Measurements from ENCODE around the gene DHRSX. TPM values are rescaled to one million over a fixed set of nuclear protein-coding genes. Genes with fewer than 3 reads are reported as not detected.
"Not testable (repeated sequence)": the region's sequence is repeated elsewhere in the genome, so short reads cannot be mapped to it uniquely, and the experiment has no call there.

DHRSX gene
- total and polyA plus RNA-seq, 3 donors from 2014 or later, result 15.3 to 31.3 (median 29.2) TPM

DNA sequence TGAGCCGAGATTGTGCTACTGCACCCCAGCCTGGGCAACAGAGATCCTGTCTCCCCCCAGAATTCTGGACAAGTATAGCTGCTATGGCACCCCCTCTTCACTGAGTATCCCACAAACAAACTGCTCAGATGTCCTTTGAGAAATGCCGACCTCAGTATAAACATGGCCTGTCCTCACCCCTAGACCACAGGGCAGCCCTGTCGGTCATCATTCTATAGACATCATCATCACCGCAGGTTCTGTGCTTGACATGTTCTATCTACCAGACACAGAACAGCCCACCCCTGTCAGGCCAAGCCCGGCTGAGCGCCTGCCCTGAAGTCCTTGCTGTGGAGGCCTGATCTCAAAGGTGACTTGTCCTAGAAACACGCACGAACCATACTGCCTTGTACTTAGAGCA is 232.9 kb downstream of the DHRSX start:
- DNase-seq, result no peak
- Histone ChIP-seq H3K27ac (no peak overlapping the region), H3K9me3 (no peaks in the 10 kb centered on the region), H3K36me3 (ENCODE audit: low read depth, missing control alignments) (no peaks in the 10 kb centered on the region), H3K4me1 (no peaks in the 10 kb centered on the region), H3K4me3 (no peak overlapping the region), H3K27me3 (no peaks in the 10 kb centered on the region)
- intact Hi-C loops (cut with DNase I; ENCODE audit: low total_unique reads), result no loop called here
- 88% methylated on average over 8 of the region's 8 CpGs for WGBS, 2 donors
- TF ChIP-seq, protein P1, sequence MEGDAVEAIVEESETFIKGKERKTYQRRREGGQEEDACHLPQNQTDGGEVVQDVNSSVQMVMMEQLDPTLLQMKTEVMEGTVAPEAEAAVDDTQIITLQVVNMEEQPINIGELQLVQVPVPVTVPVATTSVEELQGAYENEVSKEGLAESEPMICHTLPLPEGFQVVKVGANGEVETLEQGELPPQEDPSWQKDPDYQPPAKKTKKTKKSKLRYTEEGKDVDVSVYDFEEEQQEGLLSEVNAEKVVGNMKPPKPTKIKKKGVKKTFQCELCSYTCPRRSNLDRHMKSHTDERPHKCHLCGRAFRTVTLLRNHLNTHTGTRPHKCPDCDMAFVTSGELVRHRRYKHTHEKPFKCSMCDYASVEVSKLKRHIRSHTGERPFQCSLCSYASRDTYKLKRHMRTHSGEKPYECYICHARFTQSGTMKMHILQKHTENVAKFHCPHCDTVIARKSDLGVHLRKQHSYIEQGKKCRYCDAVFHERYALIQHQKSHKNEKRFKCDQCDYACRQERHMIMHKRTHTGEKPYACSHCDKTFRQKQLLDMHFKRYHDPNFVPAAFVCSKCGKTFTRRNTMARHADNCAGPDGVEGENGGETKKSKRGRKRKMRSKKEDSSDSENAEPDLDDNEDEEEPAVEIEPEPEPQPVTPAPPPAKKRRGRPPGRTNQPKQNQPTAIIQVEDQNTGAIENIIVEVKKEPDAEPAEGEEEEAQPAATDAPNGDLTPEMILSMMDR (IDR thresholded peaks at IDR 0.05), result no peak
- no peak for TF ChIP-seq POLR2A (IDR thresholded peaks at IDR 0.05)

DNA sequence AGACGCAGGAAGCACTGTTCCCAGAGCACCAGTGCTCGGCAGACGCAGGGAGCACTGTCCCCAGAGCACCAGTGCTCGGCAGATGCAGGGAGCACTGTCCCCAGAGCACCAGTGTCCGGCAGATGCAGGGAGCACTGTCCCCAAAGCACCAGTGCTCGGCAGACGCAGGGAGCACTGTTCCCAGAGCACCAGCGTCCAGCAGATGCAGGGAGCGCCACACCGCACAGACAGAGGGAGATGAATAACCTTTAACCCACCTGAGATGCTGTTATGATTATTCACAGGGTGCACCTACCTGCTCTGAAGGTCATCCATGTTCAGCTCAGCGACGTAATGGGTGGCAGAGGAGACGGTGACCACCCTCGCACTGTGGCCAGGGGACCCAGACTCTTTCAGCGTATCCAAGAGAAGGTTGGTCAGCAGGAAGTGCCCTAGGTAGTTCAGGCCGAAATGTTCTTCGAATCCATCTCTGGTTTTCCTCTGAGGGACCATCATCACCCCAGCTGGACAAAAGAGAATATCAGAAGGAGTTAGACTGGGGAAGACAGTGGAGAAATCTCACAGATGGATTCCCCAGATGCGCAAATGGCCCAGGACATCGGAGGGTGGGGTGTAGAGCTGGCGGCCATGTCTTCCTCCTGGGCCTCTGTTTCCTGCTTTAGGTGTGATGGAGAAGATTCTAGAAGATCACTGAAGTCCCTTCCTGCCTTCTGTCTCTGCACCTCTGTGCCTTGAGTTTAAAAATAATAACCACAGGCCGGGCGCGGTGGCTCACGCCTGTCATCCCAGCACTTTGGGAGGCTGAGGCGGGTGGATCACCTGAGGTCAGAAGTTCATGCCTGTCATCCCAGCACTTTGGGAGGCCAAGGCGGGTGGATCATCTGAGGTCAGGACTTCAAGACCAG is 234.1 kb downstream of the DHRSX start:
- intact Hi-C loops (cut with DNase I; ENCODE audit: low total_unique reads), result no loop called here
- Histone ChIP-seq H3K36me3 (ENCODE audit: low read depth, missing control alignments) (no peaks in the 10 kb centered on the region), H3K27ac (no peak overlapping the region), H3K27me3 (no peaks in the 10 kb centered on the region), H3K9me3 (no peaks in the 10 kb centered on the region), H3K4me1 (no peaks in the 10 kb centered on the region), H3K4me3 (no peak overlapping the region)
- TF ChIP-seq POLR2A (IDR thresholded peaks at IDR 0.05), result no peak
- TF ChIP-seq, protein P1 (IDR thresholded peaks at IDR 0.05), result no peak
- DNase-seq, result no peak
- WGBS, 2 donors, result 92 to 95% methylated on average over 18 to 23 of the region's 26 CpGs

DNA sequence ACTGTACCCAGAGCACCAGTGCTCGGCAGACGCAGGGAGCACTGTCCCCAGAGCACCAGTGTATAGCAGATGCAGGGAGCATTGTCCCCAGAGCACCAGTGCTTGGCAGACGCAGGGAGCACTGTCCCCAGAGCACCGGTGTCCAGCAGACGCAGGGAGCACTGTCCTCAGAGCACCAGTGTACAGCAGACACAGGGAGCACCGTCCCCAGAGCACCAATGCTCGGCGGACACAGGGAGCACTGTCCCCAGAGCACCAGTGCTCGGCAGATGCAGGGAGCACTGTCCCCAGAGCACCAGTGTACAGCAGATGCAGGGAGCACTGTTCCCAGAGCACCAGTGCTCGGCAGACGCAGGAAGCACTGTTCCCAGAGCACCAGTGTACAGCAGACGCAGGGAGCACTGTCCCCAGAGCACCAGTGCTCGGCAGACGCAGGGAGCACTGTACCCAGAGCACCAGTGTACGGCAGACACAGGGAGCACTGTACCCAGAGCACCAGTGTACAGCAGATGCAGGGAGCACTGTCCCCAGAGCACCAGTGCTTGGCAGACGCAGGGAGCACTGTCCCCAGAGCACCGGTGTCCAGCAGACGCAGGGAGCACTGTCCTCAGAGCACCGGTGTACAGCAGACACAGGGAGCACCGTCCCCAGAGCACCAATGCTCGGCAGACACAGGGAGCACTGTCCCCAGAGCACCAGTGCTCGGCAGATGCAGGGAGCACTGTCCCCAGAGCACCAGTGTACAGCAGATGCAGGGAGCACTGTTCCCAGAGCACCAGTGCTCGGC is 234.9 kb downstream of the DHRSX start:
- H3K9me3 ChIP-seq; H3K36me3 ChIP-seq (ENCODE audit: low read depth, missing control alignments); H3K27me3 ChIP-seq; H3K27ac ChIP-seq; H3K4me1 ChIP-seq; intact Hi-C loops (cut with DNase I; ENCODE audit: low total_unique reads); H3K4me3 ChIP-seq; DNase-seq: not testable (repeated sequence)
- 83 to 86% methylated on average over 1 to 22 of the region's 23 CpGs for WGBS, 2 donors

DNA sequence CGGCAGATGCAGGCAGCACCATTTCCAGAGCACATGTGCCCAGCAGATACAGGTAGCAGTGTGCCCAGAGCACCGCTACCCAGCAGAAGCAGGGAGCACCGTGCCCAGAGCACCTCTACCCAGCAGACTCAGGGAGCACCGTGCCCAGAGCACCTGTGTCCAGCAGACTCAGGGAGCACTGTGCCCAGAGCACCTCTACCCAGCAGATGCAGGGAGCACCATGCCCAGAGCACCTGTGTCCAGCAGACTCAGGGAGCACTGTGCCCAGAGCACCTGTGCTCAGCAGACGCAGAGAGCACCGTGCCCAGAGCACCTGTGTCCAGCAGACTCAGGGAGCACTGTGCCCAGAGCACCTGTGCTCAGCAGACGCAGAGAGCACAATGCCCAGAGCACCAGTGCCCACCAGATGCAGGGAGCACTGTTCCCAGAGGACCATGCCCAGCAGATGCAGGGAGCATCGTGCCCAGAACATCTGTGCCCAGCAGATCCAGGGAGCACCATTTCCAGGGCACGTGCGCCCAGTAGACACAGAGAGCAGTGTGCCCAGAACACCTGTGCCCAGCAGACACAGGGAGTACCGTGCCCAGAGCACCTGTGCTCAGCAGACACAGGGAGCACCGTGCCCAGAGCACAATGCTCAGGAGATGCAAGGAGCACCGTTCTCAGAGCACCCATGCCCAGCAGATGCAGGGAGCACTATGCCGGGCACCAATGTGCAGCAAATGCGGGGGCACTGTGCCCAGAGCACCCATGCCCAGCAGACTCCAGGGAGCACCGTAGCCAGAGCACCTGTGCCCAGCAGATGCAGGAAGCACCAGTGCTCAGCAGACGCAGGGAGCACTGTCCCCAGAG is 236.4 kb downstream of the DHRSX start:
- Histone ChIP-seq H3K9me3 (no peaks in the 10 kb centered on the region), H3K4me1 (no peaks in the 10 kb centered on the region), H3K27me3 (no peaks in the 10 kb centered on the region), H3K27ac (no peak overlapping the region), H3K4me3 (no peak overlapping the region), H3K36me3 (ENCODE audit: low read depth, missing control alignments) (no peaks in the 10 kb centered on the region)
- no peak for DNase-seq
- intact Hi-C loops (cut with DNase I; ENCODE audit: low total_unique reads), result no loop called here
- no peak for TF ChIP-seq POLR2A (IDR thresholded peaks at IDR 0.05)
- TF ChIP-seq, protein P1 (IDR thresholded peaks at IDR 0.05), result no peak
- 80 to 93% methylated on average over 6 to 16 of the region's 17 CpGs for WGBS, 2 donors

Measured in testis (tissue), 3 donors.